CD4-positive, alpha-beta T cell (primary cell): ENCODE data around the gene MCRS1. TPM values are rescaled to one million over a fixed set of nuclear protein-coding genes. Genes with fewer than 3 reads are reported as not detected.

ENCODE experiments used
- ATAC-seq: fragments of 200-7000 bp; cut with Tn5 transposase; one replicate; pipeline ENCODE4 v1.10.0; 2022; ENCODE audit warnings: mild to moderate bottlenecking; ENCODE audit not compliant: poor library complexity
- CTCF ChIA-PET: fragments of 350-600 bp; sonication (Branson Sonifier 250); formaldehyde crosslinking; loops from one replicate; lab custom pipeline; 2021; ENCODE audit warnings: antibody characterized with exemption, inconsistent platforms; lab: Charles Lee
- POLR2A ChIA-PET: fragments of 350-600 bp; sonication (Branson Sonifier 250); formaldehyde crosslinking; loops from one replicate; lab custom pipeline; 2021; ENCODE audit warnings: antibody characterized with exemption, inconsistent platforms; lab: Charles Lee
- DNase-seq, 14 experiments: peaks; one replicate each; pipeline ENCODE4 v3.0.0-alpha.2; 2013 to 2020; ENCODE audit warnings: mixed read lengths in 2 of 14
- H3K27ac ChIP-seq, 2 donors: one replicate each; pipeline versions ENCODE4 v1.5.1 to v1.7.0; 2013; ENCODE audit warnings: low read length in 2 of 2, low read depth in 1 of 2, mild to moderate bottlenecking in 1 of 2
- H3K27me3 ChIP-seq, 2 experiments: 1 replicate in 1 of 2; 2 replicates in 1 of 2; pipeline versions ENCODE4 v1.6.1 to v1.7.0; 2013; ENCODE audit warnings: low read length in 2 of 2, control low read depth in 1 of 2, mild to moderate bottlenecking in 1 of 2, moderate library complexity in 1 of 2; ENCODE audit not compliant: insufficient read depth in 2 of 2, control insufficient read depth in 1 of 2
- H3K36me3 ChIP-seq: one replicate; pipeline ENCODE4 v1.6.1; 2013; ENCODE audit warnings: low read length, control low read depth; ENCODE audit not compliant: insufficient read depth
- H3K4me1 ChIP-seq: one replicate; pipeline ENCODE4 v1.6.1; 2013; ENCODE audit warnings: low read length, control low read depth; ENCODE audit not compliant: insufficient read depth
- H3K4me3 ChIP-seq: one replicate; pipeline ENCODE4 v1.5.1; 2013; ENCODE audit warnings: mild to moderate bottlenecking, low read length, moderate library complexity
- H3K9me3 ChIP-seq, 2 experiments: 1 replicate in 1 of 2; 2 replicates in 1 of 2; pipeline versions ENCODE4 v1.6.1 to v1.7.0; 2013; ENCODE audit warnings: low read length in 2 of 2, mild to moderate bottlenecking in 2 of 2, control low read depth in 1 of 2, moderate library complexity in 1 of 2; ENCODE audit not compliant: control insufficient read depth in 1 of 2, insufficient read depth in 1 of 2
- H3K27ac Mint-ChIP-seq: one replicate; pipeline ENCODE4 v1.8.0; 2020; ENCODE audit warnings: mixed read lengths
- H3K27me3 Mint-ChIP-seq: one replicate; pipeline ENCODE4 v1.8.0; 2021; ENCODE audit warnings: mixed read lengths
- H3K36me3 Mint-ChIP-seq: one replicate; pipeline ENCODE4 v1.8.0; 2021; ENCODE audit warnings: low read depth, mixed read lengths
- H3K4me1 Mint-ChIP-seq: one replicate; pipeline ENCODE4 v1.8.0; 2021; ENCODE audit warnings: low read depth, mixed read lengths
- H3K4me3 Mint-ChIP-seq: one replicate; pipeline ENCODE4 v1.8.0; 2020; ENCODE audit warnings: mild to moderate bottlenecking, mixed read lengths
- H3K9me3 Mint-ChIP-seq: one replicate; pipeline ENCODE4 v1.8.0; 2020; ENCODE audit warnings: mixed read lengths
- intact Hi-C, 2 experiments: fragments of 100-400 bp; cut with DNase I in 1 of 2; cut with micrococcal nuclease in 1 of 2; formaldehyde crosslinking; loops; one replicate each; pipeline versions ENCODE4 v1.15.1 to v1.9.0; 2023 to 2025; cut with DNase I, micrococcal nuclease
- total RNA-seq, 174 experiments: library from RNA in 2 of 174; stranded (reverse) in 2 of 174; gene quantifications; one replicate each; pipeline ENCODE4 v1.2.3 and lab custom pipeline; 2021 to 2026
- TF ChIP-seq, protein P1 (sequence below): fragments of 200-600 bp; IDR thresholded peaks from one replicate; pipeline ENCODE4 v1.8.0; 2022; ENCODE audit warnings: antibody characterized with exemption, mild to moderate bottlenecking

The MCRS1 gene
- total RNA-seq, 2 experiments from 2014 or later: 49.0 to 56.4 TPM

DNA sequence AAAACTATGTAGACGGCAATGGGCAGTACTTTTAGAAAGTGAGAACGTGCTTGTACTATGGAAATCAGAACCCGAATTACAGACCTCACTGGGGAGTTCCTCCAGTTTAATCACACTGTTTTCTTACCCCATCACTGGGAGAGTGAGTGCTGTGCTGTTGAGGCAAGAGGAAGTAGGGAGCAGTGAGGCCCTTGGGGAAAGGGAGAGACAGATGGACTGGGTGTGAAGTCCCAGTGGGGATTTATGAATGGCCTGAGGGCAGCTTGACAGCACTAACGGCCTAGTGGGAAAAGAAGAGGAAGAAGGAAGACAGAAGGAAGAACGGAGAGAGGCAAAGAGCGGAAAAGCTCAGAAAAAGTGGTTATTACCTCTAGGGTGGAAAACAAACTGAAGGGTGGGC is 5.7 kb downstream of the MCRS1 start:
- Mint-ChIP-seq H3K4me3 (peak overlapping the region; percentile 16), H3K4me1 (peaks cover 43% of the 10 kb centered on the region), H3K9me3 (no peaks in the 10 kb centered on the region), H3K36me3 (peaks cover 71% of the 10 kb centered on the region), H3K27me3 (no peaks in the 10 kb centered on the region), H3K27ac (no peak overlapping the region)
- H3K4me1 ChIP-seq: peaks cover 34% of the 10 kb centered on the region
- no peak for ATAC-seq
- no peaks in the 10 kb centered on the region for H3K27me3 ChIP-seq
- no peak overlapping the region for H3K27ac ChIP-seq
- POLR2A ChIA-PET: interaction anchor here (1.2 kb wide), 1 partner anchor 195 kb away, joined by 4 read pairs; the partner anchor contains the start of gene SPATS2
- TF ChIP-seq, protein P1, sequence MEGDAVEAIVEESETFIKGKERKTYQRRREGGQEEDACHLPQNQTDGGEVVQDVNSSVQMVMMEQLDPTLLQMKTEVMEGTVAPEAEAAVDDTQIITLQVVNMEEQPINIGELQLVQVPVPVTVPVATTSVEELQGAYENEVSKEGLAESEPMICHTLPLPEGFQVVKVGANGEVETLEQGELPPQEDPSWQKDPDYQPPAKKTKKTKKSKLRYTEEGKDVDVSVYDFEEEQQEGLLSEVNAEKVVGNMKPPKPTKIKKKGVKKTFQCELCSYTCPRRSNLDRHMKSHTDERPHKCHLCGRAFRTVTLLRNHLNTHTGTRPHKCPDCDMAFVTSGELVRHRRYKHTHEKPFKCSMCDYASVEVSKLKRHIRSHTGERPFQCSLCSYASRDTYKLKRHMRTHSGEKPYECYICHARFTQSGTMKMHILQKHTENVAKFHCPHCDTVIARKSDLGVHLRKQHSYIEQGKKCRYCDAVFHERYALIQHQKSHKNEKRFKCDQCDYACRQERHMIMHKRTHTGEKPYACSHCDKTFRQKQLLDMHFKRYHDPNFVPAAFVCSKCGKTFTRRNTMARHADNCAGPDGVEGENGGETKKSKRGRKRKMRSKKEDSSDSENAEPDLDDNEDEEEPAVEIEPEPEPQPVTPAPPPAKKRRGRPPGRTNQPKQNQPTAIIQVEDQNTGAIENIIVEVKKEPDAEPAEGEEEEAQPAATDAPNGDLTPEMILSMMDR: no peak
- CTCF ChIA-PET: interaction anchor here (1.0 kb wide), 1 partner anchor 61 kb away, joined by 3 read pairs; the partner anchor contains the start of gene PRPF40B
- no peak for DNase-seq
- no peak overlapping the region for H3K4me3 ChIP-seq
- intact Hi-C loops: no loop called here
- H3K9me3 ChIP-seq: no peaks in the 10 kb centered on the region
- peaks cover 85% of the 10 kb centered on the region for H3K36me3 ChIP-seq

DNA sequence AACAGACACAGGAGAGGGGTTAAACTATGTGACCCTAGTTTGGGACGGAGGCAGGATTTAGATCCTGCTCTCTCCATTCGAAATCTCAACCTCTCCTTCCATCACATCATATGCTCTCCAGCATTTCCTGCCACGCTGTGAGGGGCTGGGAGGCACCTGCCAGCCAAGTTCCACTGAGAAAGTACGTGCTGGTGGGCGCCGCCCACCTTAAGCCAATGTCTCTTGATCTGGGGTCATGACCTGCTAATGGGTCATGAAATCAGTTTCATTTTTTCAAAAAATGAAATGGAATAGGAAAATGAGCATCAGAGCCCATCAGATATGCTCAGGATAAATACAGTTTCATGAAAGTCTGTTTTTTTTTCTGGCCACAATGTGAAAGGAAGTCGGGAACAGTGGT is 7.2 kb downstream of the MCRS1 start:
- Mint-ChIP-seq H3K36me3 (peaks cover 77% of the 10 kb centered on the region), H3K4me3 (no peak overlapping the region), H3K27me3 (no peaks in the 10 kb centered on the region), H3K4me1 (peaks cover 28% of the 10 kb centered on the region), H3K27ac (no peak overlapping the region), H3K9me3 (no peaks in the 10 kb centered on the region)
- DNase-seq: no peak
- POLR2A ChIA-PET: interaction anchor here (0.6 kb wide), 1 partner anchor 255 kb away, joined by 5 read pairs; no protein-coding TSS in a partner anchor
- Histone ChIP-seq H3K9me3 (no peaks in the 10 kb centered on the region), H3K27me3 (no peaks in the 10 kb centered on the region), H3K36me3 (peaks cover 83% of the 10 kb centered on the region), H3K27ac (no peak overlapping the region), H3K4me3 (no peak overlapping the region), H3K4me1 (peaks cover 24% of the 10 kb centered on the region)
- intact Hi-C loops: no loop called here
- ATAC-seq: no peak
- CTCF ChIA-PET: no interaction called here
- TF ChIP-seq, protein P1: no peak

DNA sequence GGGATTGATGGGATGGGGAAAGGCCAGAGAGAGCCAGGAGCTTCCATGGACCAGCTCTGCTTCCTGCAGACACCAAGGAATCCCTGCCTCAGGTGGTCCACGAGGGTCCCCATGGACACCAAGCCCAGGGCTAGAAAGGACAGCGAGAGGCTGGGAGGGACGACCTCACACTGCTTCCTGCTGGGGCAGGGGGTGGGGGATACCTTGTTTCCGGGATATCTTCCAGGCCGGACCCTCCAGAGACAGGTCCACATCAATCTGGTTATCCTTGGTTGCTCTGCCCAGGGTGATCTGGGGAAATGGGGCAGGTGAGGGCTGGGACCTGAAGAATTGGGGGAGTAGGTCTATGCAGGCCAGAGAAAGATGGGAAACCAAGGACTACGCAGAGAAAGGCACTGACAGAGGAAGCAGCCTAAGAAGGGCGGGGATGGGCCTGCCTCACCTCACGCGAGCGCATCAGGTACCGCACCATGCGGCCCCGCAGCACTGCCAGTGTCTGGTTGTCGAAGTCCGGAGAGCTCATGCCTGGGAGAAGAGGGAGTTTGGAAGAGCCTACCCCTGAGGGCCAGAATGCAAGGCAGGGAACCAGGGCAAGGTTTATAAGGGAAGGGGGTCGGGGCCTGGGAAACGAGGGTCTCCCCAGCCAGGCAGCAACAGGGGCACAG is 8.8 kb downstream of the MCRS1 start:
- ATAC-seq (no peak), DNase-seq (no peak)
- H3K27ac ChIP-seq: no peak overlapping the region
- peaks cover 69% of the 10 kb centered on the region for H3K36me3 ChIP-seq
- TF ChIP-seq, protein P1: no peak
- no peak overlapping the region for H3K27ac Mint-ChIP-seq
- H3K9me3 Mint-ChIP-seq: no peaks in the 10 kb centered on the region
- H3K4me1 Mint-ChIP-seq: peaks cover 15% of the 10 kb centered on the region
- CTCF ChIA-PET: no interaction called here
- POLR2A ChIA-PET: no interaction called here
- H3K4me3 Mint-ChIP-seq: no peak overlapping the region
- peaks cover 9% of the 10 kb centered on the region for H3K4me1 ChIP-seq
- no peak overlapping the region for H3K4me3 ChIP-seq
- intact Hi-C loops: no loop called here
- no peaks in the 10 kb centered on the region for H3K9me3 ChIP-seq
- no peaks in the 10 kb centered on the region for H3K27me3 Mint-ChIP-seq
- H3K27me3 ChIP-seq: no peaks in the 10 kb centered on the region
- H3K36me3 Mint-ChIP-seq: peaks cover 70% of the 10 kb centered on the region
